Measurements from ENCODE around the gene TPRG1L.

TPRG1L gene

GRCh38 chr1:3644273-3644672, 19.5 kb downstream of the TPRG1L start:
- TF ChIP-seq, protein P1, sequence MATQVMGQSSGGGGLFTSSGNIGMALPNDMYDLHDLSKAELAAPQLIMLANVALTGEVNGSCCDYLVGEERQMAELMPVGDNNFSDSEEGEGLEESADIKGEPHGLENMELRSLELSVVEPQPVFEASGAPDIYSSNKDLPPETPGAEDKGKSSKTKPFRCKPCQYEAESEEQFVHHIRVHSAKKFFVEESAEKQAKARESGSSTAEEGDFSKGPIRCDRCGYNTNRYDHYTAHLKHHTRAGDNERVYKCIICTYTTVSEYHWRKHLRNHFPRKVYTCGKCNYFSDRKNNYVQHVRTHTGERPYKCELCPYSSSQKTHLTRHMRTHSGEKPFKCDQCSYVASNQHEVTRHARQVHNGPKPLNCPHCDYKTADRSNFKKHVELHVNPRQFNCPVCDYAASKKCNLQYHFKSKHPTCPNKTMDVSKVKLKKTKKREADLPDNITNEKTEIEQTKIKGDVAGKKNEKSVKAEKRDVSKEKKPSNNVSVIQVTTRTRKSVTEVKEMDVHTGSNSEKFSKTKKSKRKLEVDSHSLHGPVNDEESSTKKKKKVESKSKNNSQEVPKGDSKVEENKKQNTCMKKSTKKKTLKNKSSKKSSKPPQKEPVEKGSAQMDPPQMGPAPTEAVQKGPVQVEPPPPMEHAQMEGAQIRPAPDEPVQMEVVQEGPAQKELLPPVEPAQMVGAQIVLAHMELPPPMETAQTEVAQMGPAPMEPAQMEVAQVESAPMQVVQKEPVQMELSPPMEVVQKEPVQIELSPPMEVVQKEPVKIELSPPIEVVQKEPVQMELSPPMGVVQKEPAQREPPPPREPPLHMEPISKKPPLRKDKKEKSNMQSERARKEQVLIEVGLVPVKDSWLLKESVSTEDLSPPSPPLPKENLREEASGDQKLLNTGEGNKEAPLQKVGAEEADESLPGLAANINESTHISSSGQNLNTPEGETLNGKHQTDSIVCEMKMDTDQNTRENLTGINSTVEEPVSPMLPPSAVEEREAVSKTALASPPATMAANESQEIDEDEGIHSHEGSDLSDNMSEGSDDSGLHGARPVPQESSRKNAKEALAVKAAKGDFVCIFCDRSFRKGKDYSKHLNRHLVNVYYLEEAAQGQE (IDR thresholded peaks at IDR 0.05; ENCODE audit: insufficient read depth in 1 of 2, low read depth in 2 of 2, low read length in 2 of 2), result no peak
- TF ChIP-seq TAF1 (IDR thresholded peaks at IDR 0.05; ENCODE audit: borderline replicate concordance, insufficient read depth, low read length), result no peak
- no peak for TF ChIP-seq FOXP2 (optimal IDR thresholded peaks at IDR 0.05; ENCODE audit: borderline replicate concordance, extremely low read depth, extremely low read length, insufficient read depth)
- no peak for TF ChIP-seq POLR2AphosphoS5 (IDR thresholded peaks at IDR 0.05; ENCODE audit: low read depth, low read length)
- no peak for TF ChIP-seq SIN3A (IDR thresholded peaks at IDR 0.05; ENCODE audit: borderline replicate concordance, insufficient read depth, low read length)

DNA sequence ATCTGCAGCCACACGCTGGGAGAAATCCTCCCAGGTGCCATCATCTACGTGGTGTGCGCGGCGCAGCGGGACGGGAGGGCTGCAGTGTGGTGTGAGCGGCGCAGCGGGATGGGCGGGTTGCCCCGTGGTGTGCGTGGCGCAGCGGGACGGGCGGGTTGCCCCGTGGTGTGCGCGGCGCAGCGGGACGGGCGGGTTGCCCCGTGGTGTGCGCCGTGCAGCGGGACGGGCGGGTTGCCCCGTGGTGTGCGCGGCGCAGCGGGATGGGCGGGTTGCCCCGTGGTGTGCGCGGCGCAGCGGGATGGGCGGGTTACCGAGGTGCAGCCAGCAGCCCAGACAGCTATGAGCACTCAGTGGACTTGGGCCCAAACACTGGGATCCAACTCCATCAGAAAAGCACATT, 20.4 kb downstream of the TPRG1L start:
- TF ChIP-seq TAF1 (IDR thresholded peaks at IDR 0.05; ENCODE audit: borderline replicate concordance, insufficient read depth, low read length) (no peak), POLR2AphosphoS5 (IDR thresholded peaks at IDR 0.05; ENCODE audit: low read depth, low read length) (no peak), FOXP2 (optimal IDR thresholded peaks at IDR 0.05; ENCODE audit: borderline replicate concordance, extremely low read depth, extremely low read length, insufficient read depth) (no peak), SIN3A (IDR thresholded peaks at IDR 0.05; ENCODE audit: borderline replicate concordance, insufficient read depth, low read length) (no peak)
- TF ChIP-seq, protein P1 (IDR thresholded peaks at IDR 0.05; ENCODE audit: insufficient read depth in 1 of 2, low read depth in 2 of 2, low read length in 2 of 2), result no peak

DNA sequence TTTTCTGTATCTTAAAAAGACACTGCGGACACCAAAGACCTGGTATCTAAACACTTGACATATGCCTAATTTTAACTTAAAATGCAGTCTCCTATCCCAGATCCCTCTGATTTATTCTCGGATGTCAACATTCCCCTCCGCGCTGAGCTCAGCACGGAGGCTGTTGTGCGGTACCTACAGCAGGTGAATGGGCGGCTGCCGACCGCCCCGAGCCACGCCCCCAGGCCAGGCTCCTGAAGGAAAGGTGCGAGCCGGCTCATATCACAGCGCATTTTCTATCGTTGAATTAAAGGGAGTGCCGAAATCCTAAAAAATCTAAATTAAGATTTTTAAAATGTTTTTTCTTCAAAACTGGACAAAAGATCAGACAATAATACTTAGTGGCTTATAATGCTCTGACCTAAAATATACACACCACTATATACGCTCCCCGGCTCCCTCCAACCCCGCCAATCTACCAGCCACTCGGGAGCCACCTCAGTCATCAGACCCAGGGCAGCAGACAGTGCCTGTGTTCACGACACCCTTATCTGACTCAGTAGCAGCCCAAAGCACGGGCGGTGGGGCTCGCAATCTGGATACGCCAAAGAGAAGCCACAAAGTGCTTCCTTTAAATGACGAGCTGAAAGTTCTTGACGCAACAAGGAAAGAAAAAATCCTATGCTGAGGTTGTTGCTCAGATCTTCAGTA, 21.0 kb downstream of the TPRG1L start:
- TF ChIP-seq SIN3A (IDR thresholded peaks at IDR 0.05; ENCODE audit: borderline replicate concordance, insufficient read depth, low read length) (no peak), TAF1 (IDR thresholded peaks at IDR 0.05; ENCODE audit: borderline replicate concordance, insufficient read depth, low read length) (no peak), POLR2AphosphoS5 (IDR thresholded peaks at IDR 0.05; ENCODE audit: low read depth, low read length) (no peak), FOXP2 (optimal IDR thresholded peaks at IDR 0.05; ENCODE audit: borderline replicate concordance, extremely low read depth, extremely low read length, insufficient read depth) (no peak)
- TF ChIP-seq, protein P1 (IDR thresholded peaks at IDR 0.05; ENCODE audit: insufficient read depth in 1 of 2, low read depth in 2 of 2, low read length in 2 of 2), result no peak

- TF ChIP-seq POLR2AphosphoS5 (IDR thresholded peaks at IDR 0.05; ENCODE audit: low read depth, low read length) (no peak), FOXP2 (optimal IDR thresholded peaks at IDR 0.05; ENCODE audit: borderline replicate concordance, extremely low read depth, extremely low read length, insufficient read depth) (no peak), SIN3A (IDR thresholded peaks at IDR 0.05; ENCODE audit: borderline replicate concordance, insufficient read depth, low read length) (no peak), TAF1 (IDR thresholded peaks at IDR 0.05; ENCODE audit: borderline replicate concordance, insufficient read depth, low read length) (no peak)
- TF ChIP-seq, protein P1 (IDR thresholded peaks at IDR 0.05; ENCODE audit: insufficient read depth in 1 of 2, low read depth in 2 of 2, low read length in 2 of 2), result no peak
These were observed 21.8 kb downstream of the TPRG1L start for GRCh38 chr1:3646596-3646995.

Measured in PFSK-1 (cell line).